Inferior parietal cortex (tissue), 1 donor: ENCODE measurements around the gene SPATS2L.

Source experiments
- DNase-seq: peaks from one replicate; pipeline ENCODE4 v3.0.0-alpha.2; 2016; ENCODE audit errors: extremely low spot score

SPATS2L gene

DNA sequence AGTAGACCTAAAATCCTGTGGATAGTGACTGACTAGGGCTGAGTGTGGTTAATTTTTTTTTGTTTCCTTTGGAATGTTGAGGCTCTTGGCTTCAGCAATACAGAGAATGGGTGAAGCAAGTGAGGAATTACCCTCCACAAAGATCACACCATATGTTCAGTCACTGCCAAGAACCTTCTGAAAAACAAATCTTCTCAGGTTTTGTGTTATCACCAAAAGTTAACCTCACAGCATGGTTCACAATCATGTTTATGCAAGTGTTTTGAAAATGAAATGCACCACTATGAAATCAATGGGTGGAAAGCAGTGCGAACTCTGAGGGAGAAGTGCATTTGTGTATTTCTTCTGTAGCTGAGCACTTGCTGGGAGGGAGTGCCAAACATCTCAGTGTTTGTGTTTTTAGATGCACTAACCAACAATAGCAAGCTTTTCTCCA lies 44.4 kb downstream of the SPATS2L start:
- no peak for DNase-seq

DNA sequence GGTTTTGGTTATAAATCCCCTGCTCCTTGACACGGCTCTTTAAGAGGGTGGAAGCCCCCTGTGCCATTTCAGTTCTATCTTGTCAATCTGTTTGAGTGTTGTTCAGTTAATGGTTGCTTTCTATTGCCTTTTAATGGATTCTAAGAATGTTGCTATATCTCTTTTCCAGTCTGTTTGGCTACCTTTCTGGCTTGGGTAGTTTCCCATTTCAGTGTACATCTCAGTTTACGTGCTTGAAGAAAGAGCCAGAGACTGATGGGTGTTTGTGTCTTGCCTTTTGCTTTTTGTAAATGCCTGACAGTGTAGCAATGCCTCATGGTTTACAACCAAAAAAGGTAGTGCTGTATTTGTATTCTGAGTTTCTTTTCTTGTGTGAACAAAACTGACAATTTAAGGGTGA lies 45.3 kb downstream of the SPATS2L start:
- no peak for DNase-seq

DNA sequence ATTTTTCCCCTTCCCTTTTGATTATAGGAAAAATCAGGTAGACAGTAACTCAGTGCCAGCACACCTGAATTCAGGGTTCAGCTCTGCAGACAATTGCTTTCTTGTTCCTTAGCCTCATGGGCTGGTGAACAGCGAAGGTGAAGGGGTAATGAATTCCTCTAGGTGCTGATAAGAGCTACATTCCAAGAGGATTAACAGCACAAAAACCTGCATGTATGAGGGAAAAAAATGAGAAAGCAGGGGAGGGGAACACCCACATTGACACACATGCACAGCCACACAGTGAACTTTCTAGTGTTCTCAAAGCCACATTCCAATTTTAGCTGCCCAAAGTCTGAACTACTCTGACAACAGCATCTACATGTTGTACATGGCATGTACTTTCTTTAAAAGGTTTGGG lies 46.1 kb downstream of the SPATS2L start:
- no peak for DNase-seq

DNA sequence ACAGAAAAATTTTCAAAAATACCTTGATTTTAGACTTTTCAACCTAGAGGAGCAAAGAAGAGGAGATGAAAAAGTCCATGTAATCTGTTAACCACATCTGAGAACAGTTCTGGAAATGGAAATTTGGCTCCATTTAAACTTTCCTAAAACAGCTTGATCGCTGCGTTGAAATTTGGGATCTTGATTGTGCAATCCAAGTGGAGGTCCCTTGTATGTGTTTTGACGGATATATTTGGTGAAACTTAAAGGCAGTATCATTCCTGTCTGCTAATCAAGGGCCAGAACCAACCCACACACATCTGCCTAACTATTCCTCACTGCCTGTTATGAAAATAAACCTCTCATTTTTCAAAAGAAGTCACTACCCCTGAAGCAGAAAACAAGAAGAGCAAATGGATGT lies 46.6 kb downstream of the SPATS2L start:
- DNase-seq = peak; percentile 62

DNA sequence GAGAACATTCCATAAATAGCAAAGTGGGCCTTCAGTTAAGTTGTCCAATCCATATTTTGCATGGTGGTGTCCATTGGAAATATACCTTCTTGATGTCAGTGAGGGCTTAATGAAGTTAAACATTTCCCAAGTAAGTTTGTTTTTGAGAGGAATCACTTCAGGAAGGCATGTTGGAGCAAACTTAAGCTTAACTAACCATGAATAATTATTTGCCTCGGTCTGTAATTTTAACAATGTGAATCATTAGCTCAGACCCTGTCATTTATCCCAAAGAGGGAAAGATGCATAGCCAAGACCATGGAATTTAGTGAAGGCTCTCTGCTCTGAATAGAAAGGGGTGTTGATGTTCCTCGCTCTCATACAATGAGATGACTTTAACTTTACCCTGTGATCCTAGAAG lies 47.4 kb downstream of the SPATS2L start:
- DNase-seq = no peak

DNA sequence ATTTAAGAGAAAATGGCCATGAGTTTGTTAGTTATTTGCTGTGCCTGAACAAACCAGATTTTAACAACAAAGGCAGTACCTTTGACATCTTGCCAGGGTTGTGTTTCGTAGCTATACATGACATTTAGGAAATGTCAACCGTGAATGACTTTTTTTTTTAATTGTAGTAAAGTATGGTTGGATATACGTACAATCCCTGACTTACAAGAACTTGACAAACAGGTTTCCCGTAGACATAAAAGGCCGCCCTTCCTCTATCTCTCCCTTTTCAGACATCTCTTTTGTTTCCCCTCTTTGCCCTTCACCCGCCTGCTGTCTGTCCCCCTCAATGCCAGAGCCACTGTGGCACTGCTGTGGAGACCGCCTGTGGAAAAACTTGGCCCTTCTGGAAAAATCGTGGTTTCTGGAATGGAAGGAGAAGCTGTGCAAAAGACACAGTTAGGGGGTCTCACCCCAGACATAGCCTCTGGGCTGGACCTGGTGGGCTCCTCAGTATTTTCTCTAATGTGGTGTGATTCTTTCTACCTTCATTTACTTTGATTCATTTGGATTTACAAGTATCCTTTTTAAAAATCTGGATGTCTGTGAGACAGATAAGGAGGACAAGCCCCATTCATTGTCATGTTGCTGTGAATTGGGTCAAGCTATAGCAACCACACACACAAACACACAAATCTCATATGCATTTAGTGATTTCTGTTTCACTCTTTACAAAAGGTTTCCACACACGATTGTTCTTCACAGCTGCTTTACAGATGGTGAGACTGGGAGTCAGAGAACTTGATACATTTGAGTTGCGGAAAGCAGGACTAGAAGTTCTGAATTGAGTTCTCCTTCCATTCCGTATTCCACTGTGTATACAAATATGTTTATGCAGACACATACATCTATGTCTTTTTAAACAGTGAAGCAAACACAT lies 48.6 kb downstream of the SPATS2L start:
- DNase-seq = peak; percentile 32

DNA sequence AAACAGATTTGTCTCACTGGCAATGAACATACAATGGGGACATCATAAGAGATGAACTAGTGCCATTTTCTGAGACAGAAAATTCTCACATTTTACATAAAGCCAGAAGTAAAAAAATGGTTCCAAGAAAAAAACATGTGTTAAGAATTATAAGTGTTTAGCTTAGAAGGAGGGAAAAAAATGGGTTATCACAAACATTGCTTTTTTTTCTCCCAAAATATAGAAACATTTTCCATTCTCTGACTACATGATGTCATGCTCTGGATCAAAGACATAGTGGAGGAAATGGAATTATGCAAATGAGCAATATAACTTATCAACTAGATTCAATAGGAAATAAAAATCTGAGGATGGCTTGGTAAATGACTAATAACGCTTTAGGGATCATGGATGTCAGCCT lies 49.8 kb downstream of the SPATS2L start:
- DNase-seq = peak; percentile 44

DNA sequence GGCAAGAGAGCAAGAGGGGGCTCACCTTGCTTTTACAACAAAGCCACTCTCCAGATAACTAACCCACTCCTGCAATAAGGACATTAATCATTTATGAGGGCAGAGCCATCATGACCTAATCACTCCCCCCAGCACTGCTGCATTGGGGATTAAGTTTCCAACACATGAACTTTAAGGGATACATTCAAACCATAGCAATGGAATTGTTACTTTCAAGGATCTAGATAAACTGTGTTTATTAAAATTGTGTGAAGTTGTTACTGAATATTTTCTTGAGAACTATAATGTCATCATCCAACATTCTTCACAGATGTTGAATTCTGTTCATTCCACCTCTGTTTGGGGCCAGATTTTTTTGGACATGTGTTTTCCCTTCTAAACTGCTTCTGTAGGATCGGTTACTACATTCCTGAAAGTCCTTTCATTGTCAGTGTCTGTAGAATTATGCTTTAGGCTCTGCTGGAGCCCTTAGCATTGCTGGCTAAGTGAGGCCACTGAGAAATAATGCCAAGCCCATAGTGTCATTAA lies 50.4 kb downstream of the SPATS2L start:
- peak; percentile 3 for DNase-seq

DNA sequence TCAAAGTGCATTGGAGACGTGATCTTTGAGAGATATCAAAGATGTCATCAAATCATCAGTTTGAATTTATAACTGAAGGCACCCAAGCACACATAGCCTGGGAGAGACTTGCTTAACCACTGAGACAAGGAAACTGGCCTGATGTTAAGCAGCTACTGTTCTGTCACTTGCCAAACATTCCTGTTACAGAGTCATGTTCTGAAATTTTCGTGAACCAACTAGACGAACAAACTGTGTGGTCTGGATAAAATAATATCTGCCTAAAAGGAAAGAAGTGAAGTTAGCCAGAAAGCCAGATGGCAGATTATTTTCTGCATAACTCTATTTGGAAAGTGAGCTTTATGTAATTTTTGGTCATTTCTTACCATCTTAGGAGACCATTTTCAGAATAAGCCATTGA lies 51.4 kb downstream of the SPATS2L start:
- peak; percentile 55 for DNase-seq

DNA sequence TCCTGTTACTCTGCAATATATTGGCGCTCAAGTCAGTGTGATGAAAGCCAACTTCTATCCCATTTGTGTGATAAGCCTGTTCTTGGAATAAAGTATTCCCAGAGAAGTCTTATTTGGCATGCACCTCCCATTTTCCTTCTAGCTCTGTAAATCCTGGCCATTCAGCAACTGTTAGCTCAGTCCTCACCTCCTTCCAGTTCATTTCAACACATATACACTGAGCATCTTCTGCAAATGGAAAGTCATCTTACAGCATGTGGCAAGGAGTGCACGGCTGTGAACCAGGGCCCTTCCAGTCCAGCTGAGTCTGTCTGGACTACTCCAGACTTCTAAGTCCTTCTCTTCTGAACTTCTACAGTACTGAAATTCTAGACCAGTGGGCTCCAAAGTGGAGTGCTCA lies 53.1 kb downstream of the SPATS2L start:
- no peak for DNase-seq

DNA sequence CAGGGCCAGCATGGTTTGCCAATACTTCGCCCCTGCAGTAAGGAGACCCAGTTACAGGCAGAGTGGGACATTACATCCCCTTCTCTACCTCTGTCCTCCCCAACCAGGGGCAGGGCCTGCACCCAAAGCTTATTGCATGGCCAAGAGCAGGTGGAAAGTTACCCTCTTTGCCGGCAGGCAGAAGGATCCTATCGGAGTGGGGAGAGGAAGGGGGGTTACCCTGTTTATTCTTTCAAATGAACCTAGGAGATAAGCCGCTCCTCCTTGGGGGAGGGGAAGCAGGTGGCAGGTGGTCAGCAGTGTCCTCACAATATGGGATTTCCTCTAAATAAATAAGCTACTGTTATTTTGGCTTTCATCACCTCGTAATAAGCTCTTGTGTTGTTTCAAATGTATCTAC lies 53.9 kb downstream of the SPATS2L start:
- no peak for DNase-seq

DNA sequence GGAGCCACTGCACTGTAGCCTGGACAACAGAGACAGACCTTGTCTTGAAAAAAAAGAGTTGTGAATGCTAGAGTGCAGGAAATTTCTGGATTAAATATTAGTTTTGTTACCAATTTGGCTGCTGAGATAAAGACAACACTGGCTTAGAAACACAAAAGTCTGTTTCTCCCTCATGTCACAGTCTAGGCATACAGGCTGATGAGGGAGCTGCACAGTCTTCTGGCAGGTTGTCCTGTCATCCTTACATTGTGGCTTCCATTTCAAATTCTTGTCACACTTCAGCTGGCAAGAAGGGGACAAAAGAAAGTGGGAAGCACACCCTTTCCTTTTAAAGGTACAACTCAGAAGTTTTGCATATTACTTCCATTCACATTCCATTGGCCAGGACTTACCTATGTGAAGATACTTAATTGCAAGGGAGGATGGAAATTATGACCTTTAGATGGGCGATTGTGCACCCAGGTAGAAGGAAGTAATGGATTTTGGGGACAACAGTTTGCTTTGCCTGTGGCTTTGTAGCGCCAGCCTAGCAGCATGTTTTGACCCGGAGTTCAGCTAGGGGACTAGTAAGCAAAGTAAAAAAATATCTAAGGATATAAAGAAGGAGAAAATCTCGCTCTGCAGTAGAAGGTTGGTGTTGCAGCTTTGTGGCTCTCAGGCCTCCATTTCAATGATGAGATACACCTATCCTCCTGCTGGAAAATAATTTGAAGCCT lies 55.9 kb downstream of the SPATS2L start:
- DNase-seq = no peak

DNA sequence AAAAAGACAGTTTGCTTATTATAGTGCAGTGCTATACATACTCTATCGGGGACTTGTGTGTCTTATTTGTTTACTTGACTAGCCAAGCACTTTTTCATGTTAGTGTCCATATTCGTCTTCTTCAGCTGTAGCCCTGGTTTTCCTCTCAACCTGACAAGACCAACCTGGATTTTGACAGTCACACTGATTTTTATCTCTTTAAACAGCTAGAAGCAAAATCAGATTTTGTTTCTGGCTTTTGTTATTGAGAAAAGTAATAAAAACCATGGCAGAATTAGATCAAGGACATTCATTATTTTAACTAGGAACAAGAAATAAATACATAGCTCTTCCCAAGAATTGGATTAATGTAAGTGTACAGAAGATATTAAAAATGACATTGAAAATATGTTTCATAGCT lies 56.8 kb downstream of the SPATS2L start:
- DNase-seq = no peak

DNA sequence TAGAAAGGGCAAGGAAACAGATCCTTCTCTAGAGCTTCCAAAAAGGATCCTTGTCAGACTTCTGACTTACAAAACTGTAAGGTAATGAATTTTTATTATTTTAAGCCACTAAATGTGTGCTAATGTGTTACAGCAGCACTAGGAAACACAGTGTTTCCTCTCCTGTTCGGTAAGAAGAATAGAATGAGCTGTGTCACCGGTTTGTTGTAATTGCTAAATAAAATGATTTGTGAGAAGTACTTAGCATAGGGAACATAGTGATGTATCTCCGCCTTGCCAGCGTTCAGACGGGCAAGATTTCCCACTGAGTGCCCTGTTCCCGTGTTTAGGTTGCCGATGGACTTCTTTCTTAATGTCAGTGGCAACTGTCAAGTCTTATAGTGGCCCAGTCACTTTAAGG lies 57.6 kb downstream of the SPATS2L start:
- no peak for DNase-seq

DNA sequence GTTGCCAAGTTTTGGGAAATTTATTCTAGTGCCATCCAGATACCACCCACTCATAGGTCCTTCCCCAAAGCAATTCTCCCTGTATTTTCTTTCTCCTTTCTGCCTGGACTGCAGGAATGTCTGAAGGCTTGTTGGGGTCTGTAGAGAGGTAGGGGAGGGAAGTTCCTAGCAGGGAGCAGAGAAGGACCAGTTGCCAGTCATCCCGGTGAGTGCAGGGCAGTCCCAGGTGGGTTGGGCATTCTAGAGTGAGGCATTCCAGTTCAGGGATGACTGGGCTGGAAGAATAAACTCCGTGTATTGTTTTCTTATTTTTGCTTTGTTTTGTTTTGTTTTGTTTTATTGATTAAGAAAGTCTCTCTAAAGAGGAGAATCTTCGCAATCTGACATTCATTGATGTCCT lies 58.1 kb downstream of the SPATS2L start:
- no peak for DNase-seq

DNA sequence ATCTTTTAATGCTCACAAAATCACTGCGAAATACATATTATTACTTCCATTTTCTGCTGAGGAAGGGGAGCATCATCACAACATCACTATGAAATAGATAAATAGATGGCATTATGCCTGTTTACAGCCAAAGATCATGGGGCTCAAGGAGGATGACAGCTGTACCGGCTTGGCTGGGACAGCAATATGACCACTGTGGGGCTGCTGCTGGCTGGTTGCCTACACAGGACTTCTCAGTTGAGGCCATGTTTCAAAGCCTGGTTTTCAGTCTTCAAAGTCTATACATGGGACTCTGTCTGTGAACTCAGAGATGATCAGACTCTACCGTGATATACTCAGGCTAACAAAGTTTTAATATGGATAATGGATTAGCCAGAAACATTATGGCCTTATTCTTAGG lies 58.7 kb downstream of the SPATS2L start:
- DNase-seq = no peak

DNA sequence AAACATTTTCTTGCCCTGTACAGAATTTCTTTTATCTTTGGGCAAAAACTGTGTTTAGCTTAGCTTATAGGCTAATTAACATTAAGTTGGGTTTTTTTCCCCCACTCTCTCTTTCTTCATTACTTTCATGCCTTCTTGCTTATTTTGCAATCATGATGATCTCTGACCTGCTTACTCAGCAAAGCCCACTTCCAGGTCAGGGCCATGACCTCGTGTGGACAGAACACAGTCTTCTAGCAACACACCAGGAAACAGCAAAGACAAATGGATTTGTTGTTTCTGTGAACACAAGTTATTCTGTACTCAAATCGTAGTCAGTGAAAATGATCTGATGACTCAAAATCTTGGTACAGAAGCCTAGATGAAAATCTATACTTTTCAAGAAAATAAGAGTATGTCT lies 60.7 kb downstream of the SPATS2L start:
- DNase-seq = no peak

DNA sequence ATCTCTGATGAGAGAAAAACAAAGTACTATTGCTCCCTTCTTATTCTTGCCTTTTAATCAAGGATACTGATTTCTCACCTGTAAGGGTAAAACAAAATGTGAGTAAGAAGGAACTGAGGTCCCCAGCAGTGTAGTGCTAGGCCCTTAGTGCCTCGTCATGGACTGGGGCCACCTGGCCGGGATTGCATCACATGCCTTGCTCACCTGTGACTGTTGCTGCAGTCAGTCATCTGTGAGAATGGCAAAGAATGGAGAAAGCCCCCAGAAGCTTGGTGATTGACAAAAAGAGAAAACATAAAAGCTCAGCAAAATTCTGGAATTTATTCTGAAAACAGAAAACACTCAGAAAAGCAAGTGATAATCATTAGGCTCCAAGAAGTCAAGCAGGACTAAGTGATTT lies 63.4 kb downstream of the SPATS2L start:
- no peak for DNase-seq

DNA sequence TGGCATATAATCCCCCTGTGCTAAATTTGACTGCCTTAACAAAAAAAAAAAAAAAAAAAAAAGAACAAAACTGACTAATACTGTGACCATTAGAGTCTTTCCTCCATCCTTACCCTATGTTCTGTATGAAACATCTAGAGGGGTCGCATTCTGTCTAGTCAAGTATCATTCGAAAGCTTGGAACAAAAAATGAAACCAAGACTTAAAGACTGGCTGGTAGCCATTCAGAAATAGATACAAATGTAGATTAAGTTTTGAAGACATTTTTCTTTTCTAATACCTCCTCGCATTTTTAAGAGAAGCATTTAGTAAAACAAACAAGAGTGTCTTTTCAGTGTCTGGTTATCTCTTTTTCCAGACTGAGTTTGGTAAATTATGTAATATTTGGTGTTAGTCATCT lies 66.7 kb downstream of the SPATS2L start:
- no peak for DNase-seq

DNA sequence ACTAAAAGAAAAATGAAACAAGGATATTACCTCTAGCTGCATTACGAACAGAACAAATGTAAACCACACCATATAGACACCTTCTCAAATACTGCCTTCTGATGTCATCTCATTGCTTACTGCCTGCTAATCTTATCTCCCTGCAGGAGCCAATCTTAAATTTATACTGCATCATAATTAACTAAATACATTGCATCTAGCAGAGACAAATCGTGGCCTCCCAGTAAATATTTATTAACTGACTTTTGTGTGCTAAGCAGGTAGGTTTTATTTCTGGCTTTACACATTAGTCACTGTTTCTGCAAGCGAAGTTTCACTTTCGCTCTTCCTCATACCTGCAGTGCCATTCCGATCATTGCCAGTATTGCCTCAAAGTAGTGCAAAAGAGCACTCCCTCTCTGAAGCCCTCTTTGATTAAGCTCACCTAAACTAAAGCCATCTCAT lies 67.5 kb downstream of the SPATS2L start:
- no peak for DNase-seq

DNA sequence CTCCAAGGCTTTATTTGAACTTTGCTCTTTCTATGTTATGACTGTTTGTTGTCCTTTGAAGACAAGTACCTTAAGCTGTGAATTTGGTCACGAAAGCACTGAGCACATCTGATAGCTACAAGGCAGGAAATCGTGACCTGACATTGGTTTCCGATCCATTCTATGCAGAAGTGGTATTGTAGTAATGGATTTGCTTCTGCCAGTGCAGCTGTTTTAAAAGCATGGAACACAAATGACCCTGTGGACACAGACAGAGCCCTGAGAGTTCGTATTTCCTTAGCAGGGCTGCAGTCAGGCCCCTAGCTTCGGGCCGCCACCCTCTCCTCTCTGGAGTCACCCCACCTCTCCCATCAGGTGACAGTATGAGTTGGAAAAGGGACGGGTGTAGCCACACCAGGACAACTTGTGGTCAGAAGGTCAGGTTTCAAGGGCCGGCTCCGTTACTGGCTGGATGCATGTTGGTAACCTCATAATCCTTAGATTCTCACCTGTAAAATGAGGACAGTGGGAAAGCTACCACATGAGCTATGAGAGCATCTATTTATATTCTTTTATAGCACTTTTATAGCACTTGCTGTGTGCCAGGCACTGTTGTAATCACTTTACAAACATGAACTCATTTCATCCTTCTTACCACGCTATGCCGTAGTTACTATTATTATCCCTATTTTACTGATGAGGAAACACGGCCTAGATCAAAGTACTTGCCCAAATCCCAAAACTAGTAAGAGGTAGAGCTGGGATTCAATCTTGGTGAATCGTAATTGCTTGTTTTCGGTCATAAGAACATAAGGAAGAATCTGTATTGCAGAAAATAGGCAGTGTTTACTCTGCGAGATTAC lies 70.2 kb downstream of the SPATS2L start:
- DNase-seq = no peak
